ENCODE results near the gene MKLN1.

Gene MKLN1

GRCh38 chr7:131354390-131354789, 26.7 kb downstream of the MKLN1 start:
- no peak for DNase-seq (ENCODE audit: low spot score)

DNA sequence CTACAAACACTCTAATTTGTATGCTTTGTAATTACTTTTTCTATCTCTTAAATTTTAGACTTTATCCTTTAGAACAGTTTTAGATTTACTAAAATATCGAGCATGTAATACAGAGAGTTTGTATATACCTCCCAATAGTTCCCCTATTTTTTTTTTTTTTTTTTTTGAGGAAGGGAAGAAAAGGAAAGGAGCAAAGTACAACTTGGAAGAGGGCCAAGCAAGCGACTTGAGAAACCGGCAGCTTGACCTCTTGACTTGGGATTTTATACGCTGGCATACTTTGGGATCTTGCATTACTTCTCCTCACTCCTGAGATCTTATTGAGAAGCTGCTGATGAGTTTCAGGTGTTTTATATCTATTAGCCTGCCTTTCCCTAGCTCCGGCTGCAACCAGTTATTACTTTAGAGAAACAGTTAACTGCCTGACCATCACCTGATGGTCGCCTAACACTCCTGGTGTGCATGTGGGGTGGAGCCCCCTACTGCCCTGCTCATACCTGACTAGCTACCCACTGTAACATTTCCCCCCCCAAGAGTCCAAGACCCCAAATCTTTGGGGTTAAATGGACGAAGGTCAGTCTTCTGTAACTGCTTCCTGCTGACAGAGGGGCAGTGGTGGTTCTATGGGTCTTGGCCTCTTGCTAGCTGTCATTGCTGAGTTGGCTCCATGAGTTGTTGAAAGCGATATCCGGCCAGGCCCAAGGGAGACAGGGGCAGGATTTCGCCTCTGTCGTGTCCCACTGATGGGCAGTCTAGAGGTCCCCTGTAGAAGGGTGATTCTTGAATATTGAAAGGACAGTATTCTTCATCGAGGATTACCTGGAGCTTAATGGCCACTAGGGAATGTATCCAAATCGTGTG, 28.5 kb downstream of the MKLN1 start:
- peak; percentile 30 for DNase-seq (ENCODE audit: low spot score)

- no peak for DNase-seq (ENCODE audit: low spot score)
Measured at GRCh38 chr7:131357282-131357880, 29.7 kb downstream of the MKLN1 start.

- DNase-seq (ENCODE audit: low spot score): no peak
Measured at GRCh38 chr7:131358636-131359035, 31.0 kb downstream of the MKLN1 start.

DNA sequence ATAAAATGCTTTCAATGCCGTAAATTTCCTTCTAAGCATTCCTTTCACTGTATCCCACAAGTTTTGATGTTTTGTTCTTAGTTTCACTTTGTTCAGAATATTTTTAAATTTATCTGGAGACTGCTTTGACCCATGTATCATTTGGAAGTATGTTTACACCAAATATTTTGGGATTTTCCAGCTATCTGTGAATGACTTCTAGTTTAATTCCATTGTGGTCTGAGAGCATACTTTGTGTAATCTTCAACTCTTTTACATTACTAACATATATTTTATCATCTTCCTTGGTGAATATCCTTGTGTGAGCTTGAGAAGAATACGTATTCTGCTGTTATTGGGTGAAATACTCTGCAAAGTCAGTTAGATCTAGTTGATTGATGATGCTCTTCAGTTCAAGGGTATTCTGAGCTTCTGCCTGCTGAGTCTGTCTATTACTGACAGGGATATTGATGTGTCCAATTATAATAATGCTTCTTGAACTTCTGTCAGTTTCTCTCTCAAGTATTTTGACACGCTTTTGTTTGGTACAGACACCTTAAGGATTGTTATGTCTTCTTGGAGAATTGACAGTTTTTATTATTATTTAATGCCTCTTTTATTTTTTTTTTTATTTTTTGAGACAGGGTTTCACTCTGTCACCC, 31.6 kb downstream of the MKLN1 start:
- DNase-seq (ENCODE audit: low spot score): no peak

DNA sequence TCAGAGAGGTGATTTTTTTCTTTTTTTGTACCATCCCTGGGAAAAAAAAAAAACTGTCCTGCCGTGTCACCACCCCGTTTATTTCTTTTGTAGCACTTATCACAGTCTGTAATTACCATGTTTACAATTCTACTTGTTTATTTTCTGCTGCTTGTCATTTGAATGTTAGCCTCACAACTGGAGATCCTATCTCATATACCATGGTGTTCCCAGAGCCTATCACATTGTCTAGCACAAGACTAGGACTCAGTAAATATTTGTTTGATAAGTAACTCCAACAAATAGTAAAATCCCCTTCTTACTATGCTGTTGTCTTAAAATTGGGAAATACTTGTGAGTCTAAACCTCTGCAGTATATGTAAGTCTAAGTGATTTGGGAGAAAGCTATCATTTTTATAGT, 36.0 kb downstream of the MKLN1 start:
- no peak for DNase-seq (ENCODE audit: low spot score)

- DNase-seq (ENCODE audit: low spot score): no peak
Measured at GRCh38 chr7:131364767-131365344, 37.2 kb downstream of the MKLN1 start.

DNA sequence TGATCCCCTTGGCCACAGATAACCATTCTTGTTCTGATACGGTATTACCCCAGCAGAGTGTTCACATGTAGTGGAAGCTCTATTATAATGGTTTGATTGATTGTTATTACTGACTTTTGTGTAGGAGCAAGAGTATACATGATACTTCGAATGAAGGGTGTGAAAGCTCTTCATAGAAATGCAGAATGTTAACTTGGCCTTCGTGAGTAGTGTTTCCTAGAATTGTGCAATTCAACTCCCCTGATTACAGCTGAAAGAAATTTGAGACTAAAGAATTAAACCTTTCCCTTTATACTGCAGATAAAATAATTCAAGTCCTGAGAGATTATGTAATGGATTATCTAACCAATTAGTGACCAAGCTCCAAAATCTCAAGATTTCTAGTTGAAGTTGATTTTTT, 38.2 kb downstream of the MKLN1 start:
- no peak for DNase-seq (ENCODE audit: low spot score)

DNA sequence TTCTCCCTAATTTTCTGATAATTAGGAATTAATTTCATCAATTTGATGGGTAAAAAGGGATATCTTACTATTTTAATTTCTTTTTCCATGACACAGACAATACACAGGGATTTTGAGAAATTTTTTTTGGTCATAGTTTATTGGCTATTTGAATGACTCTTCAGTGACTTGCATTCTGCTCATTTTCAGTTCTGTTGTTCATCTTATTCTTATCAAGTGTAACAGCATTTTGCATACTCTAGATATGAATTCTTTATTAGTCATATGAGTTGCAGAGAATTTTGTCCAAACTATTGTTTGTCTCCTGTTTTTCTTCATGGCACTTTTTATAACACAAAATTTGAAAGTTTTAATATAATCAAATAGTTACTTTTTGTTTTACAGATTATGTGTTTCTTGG, 41.7 kb downstream of the MKLN1 start:
- no peak for DNase-seq (ENCODE audit: low spot score)

DNA sequence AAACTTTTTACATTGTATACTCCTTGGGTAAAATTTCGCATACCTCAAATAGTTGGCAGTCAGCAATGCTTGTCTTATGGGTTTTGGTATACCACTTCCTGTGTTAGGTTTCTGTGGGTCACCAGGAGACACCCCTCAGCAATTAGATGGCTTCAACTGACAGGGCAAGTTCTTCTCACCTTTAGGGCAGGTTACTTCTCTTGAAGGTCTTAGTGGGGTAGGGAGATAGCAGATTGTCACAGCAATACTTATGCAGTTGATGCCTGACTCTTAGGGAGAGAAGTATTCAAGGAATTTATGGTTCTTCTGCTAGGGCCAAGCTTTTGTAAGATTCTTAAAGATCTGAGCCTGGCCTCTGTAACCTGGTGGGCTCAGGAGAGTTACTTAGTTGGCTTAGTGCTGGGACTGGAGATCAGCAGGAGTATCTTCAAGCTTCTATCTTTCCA, 42.9 kb downstream of the MKLN1 start:
- DNase-seq (ENCODE audit: low spot score): no peak

- DNase-seq (ENCODE audit: low spot score): no peak
Measured at GRCh38 chr7:131371411-131371810, 43.7 kb downstream of the MKLN1 start.

DNA sequence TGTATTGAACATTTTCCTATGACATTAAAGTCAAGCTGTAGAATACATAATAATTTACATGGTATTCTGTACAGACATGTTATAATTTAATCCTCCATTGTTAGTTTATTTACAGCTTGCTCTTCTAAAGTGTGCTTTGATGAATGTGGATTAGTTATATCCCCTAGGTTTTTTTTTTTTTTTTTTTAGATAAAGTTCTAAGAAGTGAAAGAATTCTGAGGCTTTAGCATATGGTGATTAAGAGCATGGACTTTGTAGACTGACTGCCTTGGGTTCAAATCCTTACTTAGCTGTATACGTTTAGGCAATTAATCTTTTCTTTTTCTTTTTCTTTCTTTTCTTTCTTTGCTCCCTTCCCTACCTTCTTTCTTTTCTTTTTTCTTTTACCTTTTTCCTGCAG, 44.9 kb downstream of the MKLN1 start:
- no peak for DNase-seq (ENCODE audit: low spot score)

DNA sequence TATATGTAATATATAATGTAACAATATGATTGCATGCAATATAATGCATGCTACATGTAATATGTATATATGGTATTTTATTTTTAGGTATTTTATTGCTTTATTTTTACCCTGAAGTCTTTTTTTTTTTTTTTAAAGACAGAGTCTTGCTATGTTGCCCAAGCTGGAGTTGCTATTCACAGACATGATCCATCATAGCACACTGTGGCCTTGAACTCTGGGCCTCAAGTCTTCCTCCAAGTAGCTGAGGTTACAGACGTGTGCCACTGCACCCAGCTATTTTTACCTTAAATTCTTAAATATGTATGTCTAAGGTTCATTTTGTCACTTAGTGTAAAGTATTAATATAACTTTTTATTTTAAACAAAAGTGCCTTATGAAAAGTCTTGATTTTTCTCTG, 47.1 kb downstream of the MKLN1 start:
- DNase-seq (ENCODE audit: low spot score): no peak

GRCh38 chr7:131381069-131381838, 53.6 kb downstream of the MKLN1 start:
- no peak for DNase-seq (ENCODE audit: low spot score)

DNA sequence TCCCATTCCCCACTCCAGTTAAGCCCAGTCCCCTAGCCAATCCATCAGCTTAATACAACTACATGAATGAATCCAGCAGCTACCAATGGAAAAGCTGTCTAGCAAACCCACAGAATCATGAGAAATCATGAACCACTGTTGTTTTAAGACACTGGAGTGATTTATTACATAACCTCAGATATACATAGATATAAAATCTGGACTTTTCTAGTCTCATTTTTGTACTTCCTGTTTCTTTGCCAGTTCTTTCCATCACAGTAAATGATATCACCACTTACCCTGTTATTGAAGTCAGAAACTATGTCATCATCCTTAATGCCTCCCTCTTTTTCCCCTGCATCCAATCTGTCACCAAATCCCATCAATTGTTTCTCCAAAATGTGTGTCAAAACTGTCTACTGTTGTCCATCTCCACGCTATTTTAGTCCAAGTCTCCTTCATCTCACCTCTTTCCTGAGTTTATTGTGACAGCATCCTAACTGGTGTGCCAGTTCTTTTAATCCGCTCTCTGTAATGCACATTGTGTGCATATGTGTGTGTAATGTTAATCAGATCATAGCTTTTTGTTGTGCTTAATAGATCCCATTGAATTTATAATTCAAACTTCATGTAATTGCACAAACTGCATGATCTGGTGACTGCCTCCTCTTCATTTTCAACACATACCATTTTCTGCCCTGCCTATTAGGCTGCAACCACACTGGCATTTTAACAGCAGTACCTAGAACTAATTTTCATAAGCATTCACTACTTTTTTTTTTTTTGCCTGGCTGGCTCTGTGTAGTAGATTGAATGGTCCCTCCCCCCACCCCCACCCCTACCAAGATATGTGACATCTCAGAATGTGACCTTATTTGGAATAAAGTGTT, 56.0 kb downstream of the MKLN1 start:
- DNase-seq (ENCODE audit: low spot score): no peak

- no peak for DNase-seq (ENCODE audit: low spot score)
Measured at GRCh38 chr7:131384286-131384635, 56.6 kb downstream of the MKLN1 start.

DNA sequence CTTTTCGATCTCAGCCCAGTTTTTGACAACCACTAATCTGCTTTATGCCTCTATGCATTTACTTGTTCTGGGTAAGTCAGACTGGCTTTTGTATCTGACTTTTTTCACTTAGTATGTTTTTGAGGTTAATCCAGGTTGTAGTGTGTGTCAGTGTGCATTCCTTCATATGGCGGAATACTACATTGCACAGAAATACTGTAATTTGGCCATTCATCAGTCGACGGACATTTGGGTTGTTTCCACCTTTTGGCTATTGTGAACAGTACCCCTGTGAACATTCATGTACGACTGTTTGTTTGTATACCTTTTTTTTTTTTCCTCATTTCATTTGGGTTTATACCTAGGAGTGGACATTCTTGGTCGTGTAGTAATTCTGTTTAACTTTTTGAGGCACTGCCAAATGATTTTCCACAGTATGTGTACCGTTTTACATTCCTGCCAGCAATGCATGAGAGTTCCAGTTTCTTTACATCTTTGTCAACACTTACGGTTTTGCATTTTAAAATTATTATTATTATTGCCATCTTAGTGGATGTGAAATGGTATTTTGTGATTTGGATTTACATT, 57.4 kb downstream of the MKLN1 start:
- no peak for DNase-seq (ENCODE audit: low spot score)

- no peak for DNase-seq (ENCODE audit: low spot score)
Measured at GRCh38 chr7:131388126-131388525, 60.5 kb downstream of the MKLN1 start.

DNA sequence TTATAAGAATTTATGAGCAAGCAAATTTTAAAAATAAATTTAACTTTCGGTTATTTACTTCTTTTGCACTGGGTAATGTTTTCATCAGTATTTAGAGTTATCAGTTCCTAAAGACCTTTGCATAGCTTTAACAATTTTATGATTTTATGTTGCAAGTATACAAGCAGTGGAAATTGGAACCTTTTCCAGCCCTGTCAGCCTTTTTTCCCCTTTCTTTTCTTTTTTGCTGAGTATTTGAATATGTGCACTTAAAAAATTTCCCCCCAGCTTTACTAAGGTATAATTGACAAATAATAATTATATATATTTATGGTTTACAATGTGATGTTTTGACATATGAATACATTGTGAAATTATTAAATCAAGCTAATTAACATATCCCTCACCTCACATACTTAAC, 62.6 kb downstream of the MKLN1 start:
- DNase-seq (ENCODE audit: low spot score): no peak

GRCh38 chr7:131391145-131391544, 63.5 kb downstream of the MKLN1 start:
- DNase-seq (ENCODE audit: low spot score): no peak

DNA sequence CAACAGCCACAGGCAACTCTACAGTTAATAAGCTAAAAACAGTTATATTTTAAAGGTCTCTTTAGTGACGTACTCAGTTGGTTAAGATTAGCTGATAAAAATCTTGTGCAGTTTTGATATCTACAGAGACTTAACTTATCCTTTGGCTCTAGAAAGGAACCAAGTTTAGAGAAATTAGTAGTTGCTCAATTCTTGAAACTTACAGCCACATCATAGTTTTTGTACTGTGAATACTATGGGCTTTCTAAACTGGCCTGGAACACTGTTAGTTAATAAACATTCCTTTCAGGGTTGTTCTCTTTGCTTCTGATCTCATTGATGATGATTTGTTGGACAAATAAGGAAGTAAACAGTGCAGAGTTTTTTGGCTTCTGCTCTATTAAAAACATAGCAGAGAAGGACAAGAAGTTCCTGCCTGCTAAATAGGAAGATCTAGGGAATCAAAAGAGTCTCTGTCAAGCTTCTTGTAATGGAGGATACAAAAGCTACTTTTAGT, 73.1 kb downstream of the MKLN1 start:
- peak; percentile 61 for DNase-seq (ENCODE audit: low spot score)
